HepG2 (cell line): Measurements from ENCODE around the gene BOLL. TPM values are rescaled to one million over a fixed set of nuclear protein-coding genes. Genes with fewer than 3 reads are reported as not detected.

Experiments used
- CBFB ChIP-seq: sonication (generic); formaldehyde crosslinking; IDR thresholded peaks from 2 replicates; pipeline ENCODE4 v1.4.0; 2020; ENCODE audit warnings: missing genetic modification reagents
- DDIT3 ChIP-seq: sonication (generic); formaldehyde crosslinking; IDR thresholded peaks from 2 replicates; pipeline ENCODE4 v1.4.0; 2020; ENCODE audit warnings: mild to moderate bottlenecking, missing genetic modification reagents
- FOXM1 ChIP-seq: sonication (generic); formaldehyde crosslinking; IDR thresholded peaks from 2 replicates; pipeline ENCODE4 v1.5.0; 2020; ENCODE audit warnings: missing genetic modification reagents
- GATAD1 ChIP-seq: IDR thresholded peaks from 2 replicates; pipeline ENCODE4 v1.6.1; 2016; ENCODE audit warnings: missing genetic modification reagents, missing compliant biosample characterization
- HMG20B ChIP-seq: conservative IDR thresholded peaks from 2 replicates; pipeline ENCODE4 v1.6.1; 2016; ENCODE audit warnings: missing genetic modification reagents, missing compliant biosample characterization
- HOXA9 ChIP-seq: sonication (generic); formaldehyde crosslinking; IDR thresholded peaks from 2 replicates; pipeline ENCODE4 v1.8.1; 2022; ENCODE audit warnings: missing genetic modification reagents, mild to moderate bottlenecking, moderate library complexity, borderline replicate concordance
- KAT8 ChIP-seq: IDR thresholded peaks from 2 replicates; pipeline ENCODE4 v1.6.1; 2016; ENCODE audit warnings: missing genetic modification reagents, missing compliant biosample characterization
- KDM2A ChIP-seq: sonication (generic); formaldehyde crosslinking; IDR thresholded peaks from 2 replicates; pipeline ENCODE4 v1.4.0; 2020; ENCODE audit warnings: low read depth, missing genetic modification reagents, borderline replicate concordance
- MLX ChIP-seq: IDR thresholded peaks from 2 replicates; pipeline ENCODE4 v1.6.1; 2016
- MXD4 ChIP-seq: IDR thresholded peaks from 2 replicates; pipeline ENCODE4 v1.6.1; 2016; ENCODE audit warnings: mild to moderate bottlenecking, missing biosample characterization, missing genetic modification reagents
- PHF8 ChIP-seq: sonication (generic); formaldehyde crosslinking; IDR thresholded peaks from 2 replicates; pipeline ENCODE4 v1.5.0; 2020; ENCODE audit warnings: missing genetic modification reagents
- RARG ChIP-seq: sonication (generic); formaldehyde crosslinking; IDR thresholded peaks from 2 replicates; pipeline ENCODE4 v1.4.0; 2020; ENCODE audit warnings: low read depth, mild to moderate bottlenecking, missing genetic modification reagents
- REL ChIP-seq: sonication (generic); formaldehyde crosslinking; conservative IDR thresholded peaks from 2 replicates; pipeline ENCODE4 v1.8.0; 2022; ENCODE audit warnings: mild to moderate bottlenecking, missing genetic modification reagents, moderate library complexity
- SKIL ChIP-seq: sonication (generic); formaldehyde crosslinking; IDR thresholded peaks from 2 replicates; pipeline ENCODE4 v1.8.0; 2022; ENCODE audit warnings: missing genetic modification reagents, mild to moderate bottlenecking, moderate library complexity, borderline replicate concordance
- SMC3 ChIP-seq: IDR thresholded peaks from 2 replicates; pipeline ENCODE4 v1.6.1; 2011; ENCODE audit warnings: low read length, improper control_type of control experiment
- SP2 ChIP-seq: sonication (generic); formaldehyde crosslinking; IDR thresholded peaks from 2 replicates; pipeline ENCODE4 v1.5.1; 2020; ENCODE audit warnings: mild to moderate bottlenecking, missing genetic modification reagents
- SRF ChIP-seq: IDR thresholded peaks from 2 replicates; pipeline ENCODE4 v1.6.1; 2011; ENCODE audit warnings: mild to moderate bottlenecking, low read depth, low read length, moderate library complexity
- TEAD3 ChIP-seq: optimal IDR thresholded peaks from 2 replicates; pipeline ENCODE3; 2016; ENCODE audit warnings: borderline replicate concordance
- ZFP37 ChIP-seq: sonication (generic); formaldehyde crosslinking; IDR thresholded peaks from 2 replicates; pipeline ENCODE4 v1.4.0; 2020; ENCODE audit warnings: missing genetic modification reagents, borderline replicate concordance
- ZNF230 ChIP-seq: sonication (generic); formaldehyde crosslinking; IDR thresholded peaks from 2 replicates; pipeline ENCODE4 v1.4.0; 2020; ENCODE audit warnings: mild to moderate bottlenecking, missing genetic modification reagents
- ZNF280B ChIP-seq: sonication (generic); formaldehyde crosslinking; IDR thresholded peaks from 2 replicates; pipeline ENCODE4 v1.5.0; 2020; ENCODE audit warnings: missing genetic modification reagents, mild to moderate bottlenecking, borderline replicate concordance
- ZNF367 ChIP-seq: sonication (generic); formaldehyde crosslinking; IDR thresholded peaks from 2 replicates; pipeline ENCODE4 v1.4.0; 2020; ENCODE audit warnings: missing genetic modification reagents, borderline replicate concordance
- ZNF383 ChIP-seq: sonication (generic); formaldehyde crosslinking; IDR thresholded peaks from 2 replicates; pipeline ENCODE4 v1.4.0; 2020; ENCODE audit warnings: missing genetic modification reagents, mild to moderate bottlenecking, borderline replicate concordance
- ZNF570 ChIP-seq: sonication (generic); formaldehyde crosslinking; IDR thresholded peaks from 2 replicates; pipeline ENCODE4 v1.4.0; 2020; ENCODE audit warnings: mild to moderate bottlenecking, missing genetic modification reagents, borderline replicate concordance
- ZNF724P ChIP-seq: sonication (generic); formaldehyde crosslinking; IDR thresholded peaks from 2 replicates; pipeline ENCODE4 v1.8.0; 2022; ENCODE audit warnings: missing genetic modification reagents, borderline replicate concordance
- ZNF75D ChIP-seq: sonication (generic); formaldehyde crosslinking; IDR thresholded peaks from 2 replicates; pipeline ENCODE4 v1.8.1; 2023; ENCODE audit warnings: missing genetic modification reagents, mild to moderate bottlenecking, borderline replicate concordance
- ZNF777 ChIP-seq: sonication (generic); formaldehyde crosslinking; IDR thresholded peaks from 2 replicates; pipeline ENCODE4 v1.4.0; 2020; ENCODE audit warnings: missing genetic modification reagents
- ZNF780A ChIP-seq: sonication (generic); formaldehyde crosslinking; IDR thresholded peaks from 2 replicates; pipeline ENCODE4 v1.8.0; 2022; ENCODE audit warnings: mild to moderate bottlenecking, missing genetic modification reagents, moderate library complexity
- polyA plus RNA-seq, 8 experiments: library from polyadenylated mRNA; depleted of rRNA in 3 of 8; stranded (reverse) in 7 of 8; unstranded in 1 of 8; fragments of >200 nt; fragmentation: Illumina TruSeq in 4 of 8; extraction: Trizol in 4 of 8; gene quantifications; 2 replicates each; pipeline versions ENCODE4 v1.2.1 to v1.2.3, GENCODE V29; 2011 to 2016; ENCODE audit warnings: low read depth in 4 of 8, missing spikeins in 1 of 8, mixed read lengths in 1 of 8; ENCODE audit not compliant: insufficient read depth in 1 of 8
- total RNA-seq, 5 experiments: library from RNA; depleted of rRNA; stranded (reverse); fragments of >200 nt; fragmentation: Illumina TruSeq; extraction: Trizol; gene quantifications; 2 replicates each; pipeline ENCODE4 v1.2.3, GENCODE V29; 2016; ENCODE audit warnings: low read depth in 1 of 5

Gene BOLL
- total and polyA plus RNA-seq, 2 of the 13 experiments (the other 11 are each of a cell fraction or from before 2014, with no cell fraction given), result not detected

GRCh38 chr2:197705121-197705911, 79.8 kb downstream of the BOLL start, which contains the start of gene MARS2 (continued):
- TF ChIP-seq CBFB (CRISPR knock-in tag) (peak; percentile 62), KDM2A (CRISPR knock-in tag) (peak; percentile 97), ZNF280B (CRISPR knock-in tag) (peak; percentile 70), PHF8 (CRISPR knock-in tag) (peak; percentile 96), MXD4 (peak; percentile 100), ZNF724P (no peak), DDIT3 (CRISPR knock-in tag) (no peak), SKIL (no peak), HMG20B (CRISPR knock-in tag) (peak; percentile 0; the same call in 1 of the 2 replicates), FOXM1 (CRISPR knock-in tag) (no peak), SMC3 (no peak), SRF (no peak), KAT8 (CRISPR knock-in tag) (peak; percentile 73), MLX (peak; percentile 66; the same call in 1 of the 2 replicates), ZNF75D (CRISPR knock-in tag) (no peak), HOXA9 (CRISPR knock-in tag) (peak; percentile 19; the same call in 1 of the 2 replicates), ZNF777 (CRISPR knock-in tag) (peak; percentile 95), GATAD1 (CRISPR knock-in tag) (peak; percentile 84), ZNF383 (no peak), SP2 (CRISPR knock-in tag) (peak; percentile 73), ZFP37 (CRISPR knock-in tag) (no peak), TEAD3 (peak; percentile 62), ZNF367 (no peak; the same call in 1 of the 2 replicates), ZNF570 (CRISPR knock-in tag) (no peak), REL (0 out of 2 replicates have a peak, but pooled peaks have one; percentile 15), RARG (CRISPR knock-in tag) (no peak), ZNF230 (no peak), ZNF780A (CRISPR knock-in tag) (0 out of 2 replicates have a peak, but pooled peaks have one; percentile 74)
